Stimulated activated CD4-positive, alpha-beta T cell treated with anti-CD3 and anti-CD28 coated beads, Interleukin-1b, Interleukin-23, amount 100 ng/mL, for 24 hours (primary cell): ENCODE data around the gene BTBD3.
A peak's percentile ranks its signal among the peaks of the same experiment; 100 is the strongest.

ENCODE experiments used
- DNase-seq, 4 experiments: peaks; one replicate each; pipeline ENCODE4 v3.0.0-alpha.2; 2020; ENCODE audit warnings: low read depth in 4 of 4, low spot score in 1 of 4

BTBD3 gene

DNA sequence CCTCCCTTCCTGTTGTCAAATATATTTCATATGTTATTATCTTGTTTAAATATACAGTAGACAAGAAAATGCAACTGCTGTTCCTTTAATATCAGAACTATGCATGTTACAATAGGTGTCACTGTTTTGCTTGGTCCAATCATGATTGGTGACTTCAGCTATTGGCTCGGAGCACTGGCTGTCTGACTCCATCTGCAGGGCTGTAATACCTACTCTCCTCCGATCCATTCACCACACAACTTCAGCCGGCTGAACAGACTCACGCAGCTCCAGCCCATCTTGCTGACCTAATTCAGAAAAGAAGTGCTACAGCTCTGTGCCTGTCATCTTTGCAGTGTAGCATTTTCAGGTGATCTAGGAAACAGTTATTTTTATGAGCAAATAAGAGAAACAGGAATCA, at the start of gene BTBD3:
Gene BTBD3 (plus strand): TSS at position 231 of the 400 bp plus-strand sequence. CDS start 383 bp downstream, outside the sequence.
- DNase-seq = no peak

DNA sequence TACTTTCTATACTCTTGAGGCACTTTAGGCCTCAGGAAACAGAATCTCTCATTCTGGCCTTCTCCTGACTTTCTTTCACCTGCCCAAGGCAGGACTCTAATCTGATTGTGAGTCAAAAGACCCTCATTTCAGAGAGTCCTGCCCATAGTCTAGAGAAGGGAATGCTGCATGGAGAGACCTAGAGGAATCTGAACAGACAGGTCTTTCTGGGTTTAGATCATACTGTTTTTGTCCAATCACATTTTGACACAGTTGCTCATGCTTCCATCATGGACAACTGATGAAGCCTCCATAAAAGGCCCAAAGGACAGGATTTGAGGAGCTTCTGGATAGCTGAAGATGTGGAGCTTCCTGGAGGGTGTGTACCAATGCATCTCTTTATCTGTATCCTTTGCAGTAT, 48.1 kb upstream of the BTBD3 start:
- DNase-seq = no peak

DNA sequence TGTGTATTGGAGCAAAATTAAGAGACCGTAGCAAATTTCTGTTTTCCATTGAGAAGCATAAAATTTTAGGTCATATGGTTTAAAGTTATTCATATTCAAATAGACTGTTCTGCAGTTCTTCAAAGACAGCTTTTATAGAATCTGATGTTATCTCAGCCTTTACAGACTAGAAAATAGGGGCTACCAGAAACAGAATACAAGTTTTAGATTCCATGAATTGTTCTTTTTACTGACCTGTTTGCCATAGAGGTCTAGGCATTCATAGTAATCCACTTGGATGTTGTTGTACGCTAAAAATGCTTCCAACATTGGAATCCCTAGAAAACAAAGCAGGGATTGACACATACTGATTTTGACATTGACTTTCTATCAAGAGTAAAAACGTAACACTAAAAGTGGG, 47.3 kb upstream of the BTBD3 start:
- no peak for DNase-seq

DNA sequence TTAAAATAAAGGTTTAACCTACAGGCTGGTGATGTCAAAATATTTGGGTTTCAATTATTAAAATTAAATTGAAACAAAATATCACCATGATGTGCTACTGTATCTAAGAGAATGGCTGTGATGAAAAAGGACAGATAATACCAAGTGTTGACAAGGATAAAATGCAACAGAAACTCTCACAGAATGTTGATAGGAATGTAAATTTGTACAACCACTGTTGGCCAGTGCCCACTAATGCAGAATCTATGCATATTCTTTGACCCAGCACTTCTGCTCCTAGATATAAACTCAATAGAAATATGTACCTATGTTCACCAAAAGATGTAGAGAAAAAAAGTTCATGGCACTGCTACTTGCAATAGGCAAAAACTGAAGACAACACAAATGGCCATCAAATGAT, 41.1 kb upstream of the BTBD3 start:
- DNase-seq = no peak

DNA sequence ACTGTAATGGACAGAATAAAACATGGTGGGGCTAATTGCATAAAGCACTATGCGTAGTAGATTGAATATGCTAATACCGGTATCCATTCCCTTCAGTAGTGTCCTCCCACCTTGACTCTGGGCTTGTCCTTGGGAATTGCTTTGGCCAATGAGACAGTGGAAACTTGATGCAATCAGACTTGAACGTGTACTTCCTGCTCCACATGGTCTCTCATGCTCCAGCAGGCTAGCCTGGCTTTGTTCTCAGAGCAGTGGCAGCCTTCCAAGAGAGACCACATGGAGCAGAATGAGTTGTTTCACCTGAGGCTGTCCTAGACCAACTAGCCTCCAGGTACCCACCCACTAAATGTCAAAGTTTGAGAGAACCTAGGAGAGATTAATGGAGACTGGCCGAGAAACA, 37.0 kb upstream of the BTBD3 start:
- DNase-seq = no peak

DNA sequence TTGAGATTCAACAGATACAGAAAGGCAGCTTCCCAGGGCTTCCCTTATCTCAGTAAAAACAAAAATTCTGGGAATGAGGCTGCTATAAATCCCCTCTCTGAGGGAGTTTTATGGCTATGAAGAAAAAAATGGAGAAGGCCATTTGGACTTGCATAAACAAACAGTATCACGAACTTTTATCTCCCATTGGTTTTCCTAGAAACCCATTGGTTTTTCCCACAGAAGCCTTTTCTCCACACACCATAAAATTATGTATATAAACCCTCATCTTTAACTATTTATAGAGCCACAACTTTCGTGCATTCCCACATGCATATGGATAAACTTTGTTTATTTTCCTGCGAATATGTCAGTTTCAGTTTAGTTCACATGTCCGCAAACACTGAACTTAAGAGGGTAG, 36.2 kb upstream of the BTBD3 start:
- no peak for DNase-seq

DNA sequence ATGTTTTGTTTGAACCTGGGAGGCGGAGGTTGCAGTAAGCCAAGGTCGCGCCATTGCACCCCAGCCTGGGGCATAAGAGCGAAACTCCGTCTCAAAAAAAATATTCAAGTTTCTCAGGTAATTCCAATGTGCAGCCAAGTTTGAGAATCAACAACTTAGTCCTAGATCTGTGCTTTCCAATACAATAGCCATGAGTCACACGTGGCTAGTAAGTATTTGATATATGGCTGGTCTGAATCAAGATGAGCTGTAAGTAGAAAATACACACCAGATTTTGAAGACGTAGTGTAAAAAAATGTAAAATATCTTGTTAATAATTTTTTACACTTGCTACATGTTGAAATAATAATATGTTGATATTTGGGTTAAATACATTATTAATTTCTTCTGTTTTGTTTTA, 35.0 kb upstream of the BTBD3 start:
- no peak for DNase-seq

DNA sequence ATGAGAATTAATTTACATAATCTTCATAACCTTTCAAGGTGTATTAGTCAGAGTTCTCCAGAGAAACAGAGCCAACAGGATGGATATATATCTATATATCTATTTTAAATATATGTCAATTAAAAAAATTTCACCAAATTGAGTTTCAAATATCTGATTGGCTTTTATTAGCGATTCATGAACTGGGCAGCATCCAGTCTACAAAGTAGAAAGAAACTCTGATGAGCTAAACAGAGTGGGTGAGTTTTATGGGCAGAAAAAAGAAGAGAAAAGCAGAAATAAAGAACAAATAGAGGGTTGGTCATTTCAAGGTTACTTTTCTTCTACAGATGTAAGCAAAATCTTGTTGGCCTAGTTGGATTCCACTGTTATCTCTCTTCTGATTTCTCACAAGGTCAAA, 29.0 kb upstream of the BTBD3 start:
- no peak for DNase-seq

DNA sequence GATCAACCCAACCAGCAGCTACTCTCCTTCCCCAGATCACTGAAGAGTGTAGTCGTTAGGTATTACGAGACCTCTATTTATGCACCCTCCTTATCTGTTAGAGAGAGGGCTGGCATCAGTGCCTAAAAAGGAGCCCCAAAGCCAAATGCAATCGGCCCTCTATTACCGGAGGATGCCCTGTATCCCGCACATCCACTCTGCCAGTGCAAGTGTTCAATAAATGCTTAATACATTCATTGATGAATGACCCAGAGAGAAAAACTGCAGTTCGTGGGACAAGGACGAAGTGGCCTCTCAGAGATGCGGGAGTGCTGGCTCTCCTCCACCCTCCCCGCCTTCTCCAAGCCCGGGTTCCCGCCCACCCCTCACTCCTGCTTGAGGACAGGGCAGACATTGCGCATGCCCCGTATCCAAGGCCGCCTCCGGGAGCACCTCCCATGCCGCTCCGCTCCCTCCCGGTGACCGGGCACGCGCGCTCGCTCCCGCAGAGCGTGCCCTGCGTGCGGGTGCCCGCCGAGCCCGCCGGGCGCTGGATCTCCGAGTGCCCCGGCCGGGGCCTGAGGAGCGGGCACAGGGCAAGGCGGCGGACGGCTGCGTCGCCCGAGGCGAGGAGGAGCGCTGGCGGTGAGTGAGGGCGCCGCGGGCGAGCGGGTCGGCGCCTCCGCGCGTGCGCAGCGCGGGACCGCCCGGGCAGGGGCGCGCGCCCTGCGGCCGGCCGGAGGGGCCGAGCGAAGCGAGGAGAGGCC, 27.2 kb upstream of the BTBD3 start:
- peak in 3 of 4 experiments; percentile 18 to 70 (median 54) for DNase-seq

DNA sequence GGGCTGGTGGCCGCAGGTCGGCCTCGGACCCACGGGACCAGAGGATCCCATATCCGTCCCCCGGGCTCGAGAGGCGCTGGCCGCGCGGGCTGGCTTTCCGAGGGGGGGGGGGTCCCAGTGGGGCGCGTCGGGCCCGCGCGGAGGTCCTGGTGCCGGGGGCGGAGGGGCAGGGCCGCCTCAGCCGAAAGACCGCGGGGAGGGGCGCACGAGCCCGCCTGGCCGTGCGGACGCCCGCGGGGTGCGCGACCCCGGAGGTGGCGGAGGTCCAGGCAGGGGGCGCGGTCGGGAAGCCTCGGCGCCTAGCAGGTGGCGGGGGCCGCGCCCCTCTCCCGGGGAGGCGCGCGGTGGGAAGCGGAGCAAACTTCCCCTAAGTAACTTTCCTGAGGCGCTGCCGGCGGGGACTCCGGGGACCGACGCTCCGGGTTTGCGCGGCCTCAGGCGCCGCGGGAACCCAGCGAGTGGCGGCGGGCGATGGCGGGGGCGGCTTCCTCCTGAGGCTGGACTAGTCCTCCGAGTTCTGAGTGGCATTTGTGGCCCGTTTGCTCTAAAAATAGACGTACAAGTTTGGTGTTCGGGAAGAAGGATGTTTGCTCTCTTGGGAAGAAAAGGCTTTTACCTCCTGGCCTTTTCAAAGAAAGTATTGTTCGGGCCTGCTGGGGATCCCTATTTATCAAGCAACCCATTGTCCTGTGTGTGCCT, 26.5 kb upstream of the BTBD3 start:
- DNase-seq = peak in 2 of 4 experiments; percentile 2 to 6

DNA sequence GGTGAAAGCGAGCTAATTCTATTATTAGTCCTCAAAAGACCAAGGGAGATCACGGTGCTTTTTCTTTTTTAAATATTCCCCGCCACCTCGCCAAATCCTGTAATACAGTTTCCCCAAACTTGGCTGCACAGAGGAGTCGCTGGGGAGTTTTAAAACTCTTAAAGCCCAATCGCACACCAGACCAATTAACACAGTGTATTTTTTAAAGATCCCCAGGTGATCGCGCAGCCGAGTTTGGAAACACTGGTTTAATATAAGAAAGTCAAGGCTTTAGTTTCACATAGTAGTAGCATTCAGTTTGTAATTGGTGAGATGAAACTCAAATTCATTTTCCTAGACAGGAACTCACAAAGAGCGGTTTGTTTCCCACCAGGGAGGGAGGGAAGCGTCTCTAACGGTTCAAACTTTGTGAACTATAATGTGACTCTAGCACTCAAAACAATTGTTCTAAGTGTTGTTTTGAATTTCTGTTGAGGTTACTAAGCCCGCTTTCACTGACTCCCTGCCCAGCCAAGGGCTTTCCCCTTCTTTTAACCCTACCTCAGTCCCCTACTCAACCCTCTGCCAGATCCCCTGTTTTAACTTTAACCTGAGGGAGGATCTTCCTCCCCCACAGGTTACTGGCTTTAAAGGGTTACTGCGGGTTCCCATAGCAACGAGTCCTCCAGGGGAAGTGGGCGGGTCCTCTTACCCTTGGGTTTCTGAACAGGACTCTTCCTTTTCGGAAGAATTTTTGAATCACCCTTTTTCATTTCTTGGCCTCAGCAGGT, 25.7 kb upstream of the BTBD3 start:
- peak in 2 of 4 experiments; percentile 19 to 49 for DNase-seq

DNA sequence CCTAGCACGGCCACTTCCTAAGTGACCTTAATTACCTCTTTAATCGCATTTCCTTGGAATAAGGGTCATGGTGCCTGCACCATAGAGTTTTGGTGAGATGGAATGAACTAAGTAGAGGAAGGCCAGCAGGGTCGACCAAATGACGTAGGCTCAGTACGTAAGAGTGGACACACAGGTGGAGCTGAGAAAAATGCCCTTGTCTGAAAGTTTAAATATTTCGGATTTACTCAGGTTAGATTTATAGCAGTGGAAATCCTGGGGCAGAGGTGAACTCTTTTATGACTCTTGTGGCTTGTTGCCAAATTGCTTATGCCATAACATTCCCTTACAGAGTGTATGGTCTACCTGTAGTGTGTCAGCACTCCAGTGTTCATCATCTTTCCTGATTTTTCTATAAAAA, 23.6 kb upstream of the BTBD3 start:
- DNase-seq = no peak

DNA sequence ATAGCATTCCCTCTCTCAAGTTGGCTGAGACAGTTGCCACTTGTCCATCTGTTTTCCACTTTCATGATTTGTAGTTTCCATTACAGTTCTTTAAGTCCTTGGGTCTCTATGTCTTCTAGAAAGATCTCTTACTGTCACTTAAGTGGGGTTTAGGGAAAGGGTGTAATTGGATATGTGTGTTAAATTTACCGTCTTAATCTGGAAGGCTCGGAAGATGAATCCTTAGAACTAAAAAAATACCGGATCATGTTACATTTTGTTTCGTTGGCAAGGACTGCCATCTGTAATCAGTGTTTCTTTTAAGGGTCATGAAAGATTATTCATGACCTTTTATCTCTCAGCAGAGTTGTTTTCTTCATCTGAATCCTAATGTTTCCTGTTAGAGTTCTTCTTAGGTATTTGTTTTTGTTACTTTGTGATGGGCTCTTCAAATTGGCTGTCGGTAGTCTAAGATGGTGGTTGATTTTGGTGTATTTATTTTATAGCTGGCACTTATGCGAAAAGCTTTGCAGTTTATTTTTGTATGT, 21.8 kb upstream of the BTBD3 start:
- no peak for DNase-seq

DNA sequence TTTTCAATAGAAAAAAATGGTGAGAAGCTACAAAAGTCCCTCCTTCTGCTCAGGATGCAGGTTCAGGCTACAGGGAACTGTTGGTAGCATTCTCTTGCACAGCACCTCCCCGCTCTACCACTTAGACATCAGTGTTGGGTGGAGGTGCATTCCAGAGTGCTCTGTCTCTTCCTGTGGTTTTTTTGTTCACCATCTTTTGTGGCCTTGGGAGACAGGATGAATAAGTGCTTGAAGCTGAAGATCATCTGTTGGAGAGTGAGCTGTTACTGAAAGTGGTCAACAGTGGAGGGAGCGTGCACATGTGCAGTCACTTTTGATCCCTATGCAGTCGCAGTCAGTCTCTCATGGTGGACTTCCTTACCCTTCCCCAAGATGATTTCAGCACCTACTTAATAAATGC, 16.6 kb upstream of the BTBD3 start:
- DNase-seq = no peak

DNA sequence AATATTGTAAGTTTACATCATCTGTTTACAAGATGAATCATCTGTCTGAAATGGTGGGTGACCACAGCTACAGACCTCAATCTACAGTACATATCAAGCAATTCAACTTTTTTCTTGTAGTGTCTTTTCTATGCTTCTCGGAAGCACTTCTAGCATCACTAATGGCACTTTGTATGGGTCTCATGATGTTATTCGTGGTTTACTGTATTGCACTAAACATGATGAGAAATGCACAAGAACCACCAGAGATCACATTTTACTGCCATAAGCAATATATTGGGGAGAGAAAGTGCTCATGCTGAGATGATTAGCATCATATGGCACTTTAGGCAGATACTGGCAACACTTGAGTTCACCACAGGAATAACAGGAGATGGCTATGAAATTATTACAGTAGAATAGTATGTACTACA, 15.4 kb upstream of the BTBD3 start:
- no peak for DNase-seq

DNA sequence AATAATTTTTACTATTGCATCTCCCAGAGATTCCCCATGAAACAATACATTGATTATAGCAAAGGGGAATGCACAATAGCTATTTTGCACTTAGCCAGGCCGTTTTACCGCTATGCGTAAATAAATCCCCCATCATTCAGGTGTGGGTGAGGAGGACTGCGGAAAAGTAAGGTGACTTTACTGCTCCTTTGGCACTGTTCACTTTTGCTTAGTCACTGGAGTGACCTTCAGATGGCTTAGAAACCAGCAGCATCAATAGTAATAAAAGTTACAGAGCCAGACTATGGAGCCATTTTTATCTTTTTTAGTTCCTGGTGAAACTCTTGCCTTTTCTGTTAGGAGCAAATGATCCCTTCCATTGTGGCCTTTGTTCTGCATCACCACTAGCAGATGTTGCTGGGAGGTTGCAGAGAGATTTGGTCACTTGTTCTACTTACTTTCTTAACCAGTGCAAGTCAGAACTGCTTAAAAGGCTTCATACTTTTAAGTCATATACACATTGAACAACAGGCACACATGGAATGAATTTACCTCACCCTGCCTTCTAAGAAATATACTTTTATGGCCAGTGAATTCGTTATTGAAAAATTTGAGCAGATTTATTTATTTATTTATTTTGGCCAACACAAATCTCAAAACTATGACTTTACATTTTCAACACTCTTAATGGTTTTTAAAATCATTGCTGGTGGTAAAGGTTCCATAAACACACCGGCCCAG, 12.1 kb upstream of the BTBD3 start:
- DNase-seq = no peak

DNA sequence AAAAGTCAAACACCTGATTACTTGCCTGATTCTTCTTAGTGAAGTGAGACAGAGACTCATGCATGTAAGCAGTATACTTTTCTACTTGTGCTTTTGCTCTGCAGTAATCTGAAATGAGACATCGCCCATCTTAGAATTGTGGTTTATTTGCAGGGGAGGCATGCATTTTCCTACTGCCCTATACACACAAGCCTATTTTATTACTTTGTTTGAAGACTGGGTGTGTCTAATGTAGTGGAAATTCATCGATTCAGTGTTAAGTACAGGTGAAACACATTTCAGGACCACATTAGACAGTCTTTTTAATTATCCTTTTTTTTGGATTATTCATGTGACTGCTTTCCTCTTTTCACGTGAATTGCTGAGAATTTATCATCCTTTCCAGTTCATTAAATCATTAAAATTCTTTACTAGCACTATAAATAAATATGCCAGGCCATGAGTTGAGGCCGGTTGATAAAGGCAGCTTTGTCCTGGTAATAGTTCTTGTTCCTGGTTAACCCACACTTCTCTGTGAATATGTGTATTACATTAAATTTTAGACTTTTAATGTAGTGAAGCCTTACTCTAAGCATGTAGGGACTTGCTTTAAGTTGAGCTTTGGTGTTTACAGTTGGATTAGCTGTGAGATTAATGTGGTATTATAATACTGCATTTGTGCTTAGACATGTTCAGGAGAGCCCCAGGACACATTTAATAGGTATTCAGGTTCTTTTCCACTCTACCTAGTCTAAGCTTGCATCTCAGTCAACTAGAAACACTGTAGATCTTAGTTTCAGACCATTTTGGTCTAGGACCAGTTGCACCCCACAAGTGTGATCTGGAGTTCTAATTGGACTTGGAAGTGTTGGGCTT, 10.8 kb upstream of the BTBD3 start:
- no peak for DNase-seq

DNA sequence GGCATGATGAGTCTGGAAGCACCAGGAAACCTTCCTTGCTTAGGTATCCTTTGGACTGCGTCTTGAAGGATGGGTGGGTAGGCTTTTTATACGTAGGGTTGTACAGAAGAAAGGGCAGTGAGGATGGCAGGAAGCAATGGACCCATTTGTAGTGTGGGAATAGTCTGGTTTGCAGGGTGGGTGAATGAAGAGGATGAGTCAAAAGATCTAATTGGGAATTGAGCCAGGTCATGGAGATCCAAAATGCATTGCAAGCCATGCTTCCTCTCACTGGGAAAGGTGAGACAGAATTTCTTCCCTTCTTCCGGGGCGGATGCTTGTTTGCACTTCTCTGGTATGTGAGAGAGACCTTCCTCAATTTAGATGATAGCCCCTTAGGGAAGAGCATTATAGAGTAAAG, 10.1 kb upstream of the BTBD3 start:
- DNase-seq = no peak

DNA sequence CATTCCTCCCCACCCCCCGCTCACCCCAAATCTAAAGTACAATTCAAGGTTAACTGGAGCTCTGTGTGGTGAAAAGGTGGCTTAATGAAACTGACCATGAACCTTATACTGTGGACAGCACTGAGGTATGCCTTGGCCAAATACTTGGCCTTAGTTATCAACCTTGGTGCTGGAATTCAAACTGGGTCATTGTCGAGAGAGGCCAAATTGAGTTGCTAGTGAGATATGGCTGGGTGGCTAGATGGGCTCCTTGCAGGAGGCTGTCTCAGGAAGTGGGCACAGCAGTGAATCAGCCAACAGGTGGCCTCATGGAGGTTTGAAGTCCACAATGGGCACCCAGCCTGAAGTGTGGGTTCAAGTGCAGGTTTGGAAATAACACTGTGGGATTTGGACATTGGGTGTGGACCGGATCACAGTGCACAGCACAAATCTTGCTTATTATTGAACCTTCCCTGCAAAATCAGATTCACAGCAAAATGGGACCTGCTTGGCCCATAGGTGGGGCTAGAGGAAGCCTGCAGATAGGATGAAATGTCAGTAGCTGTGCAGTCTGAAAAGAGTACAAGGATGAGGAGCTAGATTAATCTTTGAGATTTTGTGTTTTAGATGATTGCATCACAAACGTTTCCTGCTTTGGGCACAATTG, 5.6 kb upstream of the BTBD3 start:
- no peak for DNase-seq
